H9 (cell line): ENCODE data around the gene PPA1. TPM values are rescaled to one million over a fixed set of nuclear protein-coding genes. Genes with fewer than 3 reads are reported as not detected.

Experiments
- DNase-seq: peaks from one replicate; pipeline ENCODE4 v3.0.0-alpha.2; 2017
- H2AFZ ChIP-seq: one replicate; pipeline ENCODE4 v1.6.1; 2013; ENCODE audit warnings: mild to moderate bottlenecking, low read length, control low read depth, moderate library complexity
- H2AK5ac ChIP-seq: 2 replicates; pipeline ENCODE4 v1.6.1; 2013; ENCODE audit warnings: low read length, control low read depth, mixed read lengths; ENCODE audit not compliant: insufficient read length
- H2BK120ac ChIP-seq: one replicate; pipeline ENCODE4 v1.6.1; 2013; ENCODE audit warnings: low read depth, mild to moderate bottlenecking, low read length, control low read depth, inconsistent platforms; ENCODE audit not compliant: poor library complexity, severe bottlenecking
- H2BK12ac ChIP-seq: 2 replicates; pipeline ENCODE4 v1.6.1; 2013; ENCODE audit warnings: low read length, control low read depth, mixed read lengths, low read depth; ENCODE audit not compliant: insufficient read length
- H2BK15ac ChIP-seq: 2 replicates; pipeline ENCODE4 v1.6.1; 2013; ENCODE audit warnings: low read depth, low read length, control low read depth
- H2BK20ac ChIP-seq: one replicate; pipeline ENCODE4 v1.6.1; 2013; ENCODE audit warnings: low read depth, mild to moderate bottlenecking, low read length, control low read depth, inconsistent platforms; ENCODE audit not compliant: poor library complexity, severe bottlenecking
- H2BK5ac ChIP-seq: 2 replicates; pipeline ENCODE4 v1.6.1; 2013; ENCODE audit warnings: low read length, control low read depth, mixed read lengths; ENCODE audit not compliant: insufficient read length
- H3K14ac ChIP-seq: 2 replicates; pipeline ENCODE4 v1.6.1; 2013; ENCODE audit warnings: low read length, control low read depth; ENCODE audit not compliant: insufficient read depth
- H3K18ac ChIP-seq: 2 replicates; pipeline ENCODE4 v1.6.1; 2013; ENCODE audit warnings: low read depth, mild to moderate bottlenecking, mixed read lengths, low read length, control low read depth; ENCODE audit not compliant: insufficient read length
- H3K23ac ChIP-seq: 2 replicates; pipeline ENCODE4 v1.6.1; 2013; ENCODE audit warnings: low read length, control low read depth, mixed read lengths, low read depth; ENCODE audit not compliant: insufficient read length
- H3K23me2 ChIP-seq: 2 replicates; pipeline ENCODE4 v1.6.1; 2013; ENCODE audit warnings: low read depth, mild to moderate bottlenecking, mixed read lengths, low read length, control low read depth; ENCODE audit not compliant: insufficient read length, poor library complexity, severe bottlenecking
- H3K27ac ChIP-seq: 2 replicates; pipeline ENCODE4 v1.5.1; 2013; ENCODE audit warnings: low read length, control low read depth, mixed read lengths, low read depth; ENCODE audit not compliant: insufficient read length
- H3K27me3 ChIP-seq: 2 replicates; pipeline ENCODE4 v1.6.1; 2013; ENCODE audit warnings: low read length, control low read depth, inconsistent platforms; ENCODE audit not compliant: insufficient read depth
- H3K4ac ChIP-seq: 2 replicates; pipeline ENCODE4 v1.6.1; 2013; ENCODE audit warnings: low read depth, mild to moderate bottlenecking, control low read depth, inconsistent platforms, low read length, moderate library complexity
- H3K4me1 ChIP-seq: 2 replicates; pipeline ENCODE4 v1.6.1; 2013; ENCODE audit warnings: low read length, control low read depth, inconsistent platforms; ENCODE audit not compliant: insufficient read depth
- H3K4me2 ChIP-seq: 2 replicates; pipeline ENCODE4 v1.6.1; 2013; ENCODE audit warnings: low read length, control low read depth, mixed read lengths; ENCODE audit not compliant: insufficient read length, insufficient read depth
- H3K56ac ChIP-seq: 2 replicates; pipeline ENCODE4 v1.6.1; 2013; ENCODE audit warnings: low read depth, mild to moderate bottlenecking, mixed read lengths, low read length, control low read depth; ENCODE audit not compliant: insufficient read length
- H3K79me1 ChIP-seq: 2 replicates; pipeline ENCODE4 v1.6.1; 2013; ENCODE audit warnings: low read depth, mild to moderate bottlenecking, moderate library complexity, low read length, control low read depth, inconsistent platforms; ENCODE audit not compliant: insufficient read depth, poor library complexity, severe bottlenecking
- H3K79me2 ChIP-seq: 2 replicates; pipeline ENCODE4 v1.6.1; 2013; ENCODE audit warnings: low read length, control low read depth, inconsistent platforms; ENCODE audit not compliant: insufficient read depth
- H3K9ac ChIP-seq: 2 replicates; pipeline ENCODE4 v1.6.1; 2013; ENCODE audit warnings: low read length, control low read depth, mixed read lengths; ENCODE audit not compliant: insufficient read length; ENCODE audit errors: extremely low read depth
- H3K9me3 ChIP-seq: one replicate; pipeline ENCODE4 v1.6.1; 2013; ENCODE audit warnings: low read depth, low read length, inconsistent platforms; ENCODE audit not compliant: control insufficient read depth
- H3T11ph ChIP-seq: one replicate; pipeline ENCODE4 v1.6.1; 2013; ENCODE audit warnings: mild to moderate bottlenecking, low read length, control low read depth, inconsistent platforms
- H4K20me1 ChIP-seq: one replicate; pipeline ENCODE4 v1.6.1; 2013; ENCODE audit not compliant: control insufficient read depth, insufficient read length, insufficient read depth
- H4K5ac ChIP-seq: 2 replicates; pipeline ENCODE4 v1.6.1; 2013; ENCODE audit warnings: low read depth, mild to moderate bottlenecking, mixed read lengths, low read length, control low read depth; ENCODE audit not compliant: insufficient read length
- H4K8ac ChIP-seq: replicated peaks from 2 replicates; pipeline ENCODE4 v1.6.1; 2013; ENCODE audit warnings: low read length, control low read depth, mixed read lengths, low read depth; ENCODE audit not compliant: insufficient read length
- H4K91ac ChIP-seq: 2 replicates; pipeline ENCODE4 v1.6.1; 2013; ENCODE audit warnings: low read depth, mild to moderate bottlenecking, moderate library complexity, mixed read lengths, low read length, control low read depth; ENCODE audit not compliant: insufficient read length
- H3K27ac Mint-ChIP-seq, 3 experiments: 2 replicates in 2 of 3; 3 replicates in 1 of 3; pipeline ENCODE4 v1.8.0; 2020 to 2021; ENCODE audit warnings: mixed read lengths in 3 of 3, mild to moderate bottlenecking in 1 of 3, moderate library complexity in 1 of 3
- H3K27me3 Mint-ChIP-seq: 2 replicates; pipeline ENCODE4 v1.8.0; 2021; ENCODE audit warnings: low read depth, mild to moderate bottlenecking, moderate library complexity, mixed read lengths
- H3K36me3 Mint-ChIP-seq, 3 experiments: 2 replicates in 2 of 3; 3 replicates in 1 of 3; pipeline ENCODE4 v1.8.0; 2020 to 2021; ENCODE audit warnings: low read depth in 3 of 3, mixed read lengths in 3 of 3; ENCODE audit not compliant: insufficient read depth in 1 of 3
- H3K4me1 Mint-ChIP-seq, 2 experiments: 2 replicates each; pipeline ENCODE4 v1.8.0; 2020; ENCODE audit warnings: mixed read lengths in 2 of 2
- H3K4me3 Mint-ChIP-seq, 2 experiments: 2 replicates in 1 of 2; 3 replicates in 1 of 2; pipeline ENCODE4 v1.8.0; 2020 to 2021; ENCODE audit warnings: mild to moderate bottlenecking in 2 of 2, mixed read lengths in 2 of 2, moderate library complexity in 1 of 2
- H3K9me3 Mint-ChIP-seq, 2 experiments: 2 replicates in 1 of 2; 3 replicates in 1 of 2; pipeline ENCODE4 v1.8.0; 2020; ENCODE audit warnings: mild to moderate bottlenecking in 2 of 2, mixed read lengths in 2 of 2, moderate library complexity in 1 of 2
- WGBS: extraction: QIAGEN DNeasy Blood & Tissue Kit; methylation state at CpG from one replicate; pipeline ENCODE4 v1.1.7; 2013; ENCODE audit warnings: missing lambda C conversion rate, low lambda C conversion rate, mixed read lengths; ENCODE audit not compliant: insufficient read length; ENCODE audit errors: extremely low coverage; 5-methylcytosine and 5-hydroxymethylcytosine counted together
- total RNA-seq: library from RNA; stranded (reverse); gene quantifications from 2 replicates; pipeline ENCODE4 v1.2.1, GENCODE V29; 2021
- TF ChIP-seq, protein P1 (sequence below): fragments of 200-600 bp; sonication (generic); conservative IDR thresholded peaks from 3 replicates; pipeline ENCODE4 v1.8.0; 2021; ENCODE audit warnings: antibody characterized with exemption, mild to moderate bottlenecking

Gene PPA1
- total RNA-seq, 1 experiment from 2014 or later = 115 TPM

DNA sequence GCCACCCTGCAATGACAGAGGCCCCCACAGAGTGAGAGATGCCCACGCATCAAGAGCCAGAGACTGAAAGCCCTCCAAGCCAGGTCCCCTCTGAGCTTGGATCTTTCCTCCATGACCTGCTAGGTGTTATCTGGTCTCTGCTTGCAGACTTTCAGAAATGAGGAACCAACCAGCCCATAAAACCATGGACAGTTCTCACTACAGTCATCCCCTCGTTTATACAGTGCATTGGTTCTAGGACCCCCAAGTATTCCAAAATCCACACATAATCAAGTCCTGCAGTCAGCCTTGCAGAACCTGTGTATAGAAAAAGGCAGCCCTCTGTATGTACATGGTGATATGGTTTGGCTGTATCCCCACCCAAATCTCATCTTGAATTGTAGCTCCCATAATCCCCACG, 27.5 kb upstream of the PPA1 start:
- Histone ChIP-seq H4K8ac (no peak overlapping the region), H3K23me2 (no peaks in the 10 kb centered on the region), H2BK15ac (no peak overlapping the region), H3K23ac (no peak overlapping the region), H2AFZ (no peak overlapping the region), H2BK5ac (no peak overlapping the region), H3K4me1 (0 out of 2 replicates have a peak, but pooled peaks cover 3% of the 10 kb centered on the region), H3K79me2 (no peaks in the 10 kb centered on the region), H4K5ac (no peak overlapping the region), H2BK120ac (no peak overlapping the region), H3K56ac (no peak overlapping the region), H2BK12ac (no peak overlapping the region), H4K91ac (no peak overlapping the region), H4K20me1 (no peaks in the 10 kb centered on the region), H3K9me3 (no peaks in the 10 kb centered on the region), H3K27me3 (no peaks in the 10 kb centered on the region), H3K4me2 (no peak overlapping the region), H3K4ac (no peak overlapping the region), H3K27ac (no peak overlapping the region), H2AK5ac (no peak overlapping the region), H3K9ac (no peak overlapping the region), H3K18ac (no peak overlapping the region), H3K79me1 (no peaks in the 10 kb centered on the region), H2BK20ac (no peak overlapping the region), H3K14ac (no peak overlapping the region), H3T11ph (no peak overlapping the region)
- TF ChIP-seq, protein P1, sequence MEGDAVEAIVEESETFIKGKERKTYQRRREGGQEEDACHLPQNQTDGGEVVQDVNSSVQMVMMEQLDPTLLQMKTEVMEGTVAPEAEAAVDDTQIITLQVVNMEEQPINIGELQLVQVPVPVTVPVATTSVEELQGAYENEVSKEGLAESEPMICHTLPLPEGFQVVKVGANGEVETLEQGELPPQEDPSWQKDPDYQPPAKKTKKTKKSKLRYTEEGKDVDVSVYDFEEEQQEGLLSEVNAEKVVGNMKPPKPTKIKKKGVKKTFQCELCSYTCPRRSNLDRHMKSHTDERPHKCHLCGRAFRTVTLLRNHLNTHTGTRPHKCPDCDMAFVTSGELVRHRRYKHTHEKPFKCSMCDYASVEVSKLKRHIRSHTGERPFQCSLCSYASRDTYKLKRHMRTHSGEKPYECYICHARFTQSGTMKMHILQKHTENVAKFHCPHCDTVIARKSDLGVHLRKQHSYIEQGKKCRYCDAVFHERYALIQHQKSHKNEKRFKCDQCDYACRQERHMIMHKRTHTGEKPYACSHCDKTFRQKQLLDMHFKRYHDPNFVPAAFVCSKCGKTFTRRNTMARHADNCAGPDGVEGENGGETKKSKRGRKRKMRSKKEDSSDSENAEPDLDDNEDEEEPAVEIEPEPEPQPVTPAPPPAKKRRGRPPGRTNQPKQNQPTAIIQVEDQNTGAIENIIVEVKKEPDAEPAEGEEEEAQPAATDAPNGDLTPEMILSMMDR = no peak
- no peak for DNase-seq
- H3K4me3 Mint-ChIP-seq = no peak overlapping the region
- peaks cover 3% of the 10 kb centered on the region for H3K27me3 Mint-ChIP-seq
- no peak overlapping the region for H3K27ac Mint-ChIP-seq
- WGBS = no CpG with 5 or more reads among the region's 3 CpGs
- H3K9me3 Mint-ChIP-seq = no peaks in the 10 kb centered on the region; a peak in 2 of 5 replicates
- peaks cover 0 to 5% of the 10 kb centered on the region in 2 experiments; a peak in 2 of 4 replicates for H3K4me1 Mint-ChIP-seq
- no peaks in the 10 kb centered on the region for H3K36me3 Mint-ChIP-seq
